HEK293T (cell line): ENCODE results near the gene PAFAH1B1.

ENCODE experiments used
- FOXA1 ChIP-seq: fragments of 450-650 bp; IDR thresholded peaks from 2 replicates; pipeline ENCODE4 v1.6.1; 2016; ENCODE audit warnings: mild to moderate bottlenecking
- FOXK2 ChIP-seq: fragments of 450-650 bp; IDR thresholded peaks from 2 replicates; pipeline ENCODE4 v1.6.1; 2016; ENCODE audit warnings: mild to moderate bottlenecking
- SP1 ChIP-seq: fragments of 450-650 bp; IDR thresholded peaks from 2 replicates; pipeline ENCODE4 v1.6.1; 2017
- TARDBP ChIP-seq: fragments of 450-650 bp; IDR thresholded peaks from 2 replicates; pipeline ENCODE4 v1.6.1; 2016

- TF ChIP-seq SP1 (no peak), FOXA1 (no peak), FOXK2 (no peak), TARDBP (no peak)
Measured at GRCh38 chr17:2592971-2593820, at the start of gene PAFAH1B1.
